ENCODE measurements around the gene AP2A2. TPM values are rescaled to one million over a fixed set of nuclear protein-coding genes. Genes with fewer than 3 reads are reported as not detected.
A peak's percentile ranks its signal among the peaks of the same experiment; 100 is the strongest.
"Not testable (repeated sequence)": the region's sequence is repeated elsewhere in the genome, so short reads cannot be mapped to it uniquely, and the experiment has no call there.

Gene AP2A2
- total RNA-seq, 2 experiments from 2014 or later, result 45.9 to 46.6 TPM

GRCh38 chr11:959027-959426 is 33.4 kb downstream of the AP2A2 start:
- peaks cover 5% of the 10 kb centered on the region for H3K4me1 ChIP-seq (ENCODE audit: insufficient read depth, low read length)
- H3K27ac ChIP-seq (ENCODE audit: low read depth in 1 of 2, low read length in 2 of 2), result no peak overlapping the region
- Mint-ChIP-seq H3K4me1 (ENCODE audit: low read depth) (peaks cover 16% of the 10 kb centered on the region), H3K4me3 (no peak overlapping the region), H3K9me3 (no peaks in the 10 kb centered on the region), H3K27me3 (no peaks in the 10 kb centered on the region), H3K27ac (no peak overlapping the region), H3K36me3 (ENCODE audit: low read depth) (peaks cover 67% of the 10 kb centered on the region)
- POLR2A ChIA-PET, result no interaction called here
- H3K4me3 ChIP-seq (ENCODE audit: low read length), result no peak overlapping the region
- DNase-seq (no peak), ATAC-seq (ENCODE audit: poor library complexity) (no peak)
- H3K27me3 ChIP-seq (ENCODE audit: control insufficient read depth in 1 of 2, insufficient read depth in 2 of 2, low read length in 2 of 2), result no peaks in the 10 kb centered on the region
- H3K9me3 ChIP-seq (ENCODE audit: control insufficient read depth in 1 of 2, insufficient read depth in 1 of 2, low read length in 2 of 2), result no peaks in the 10 kb centered on the region
- CTCF ChIA-PET, result no interaction called here
- intact Hi-C loops (cut with DNase I, micrococcal nuclease), result loop anchor here in 1 of 2 experiments (2.0 kb wide), 1 partner anchor 20 kb away; no protein-coding TSS in a partner anchor
- TF ChIP-seq CTCF (IDR thresholded peaks at IDR 0.05), result no peak
- H3K36me3 ChIP-seq (ENCODE audit: insufficient read depth, low read length), result peaks cover 53% of the 10 kb centered on the region

GRCh38 chr11:959608-960007 is 33.9 kb downstream of the AP2A2 start:
- no peaks in the 10 kb centered on the region for H3K27me3 ChIP-seq (ENCODE audit: control insufficient read depth in 1 of 2, insufficient read depth in 2 of 2, low read length in 2 of 2)
- ATAC-seq (ENCODE audit: poor library complexity) (no peak), DNase-seq (no peak)
- no peak overlapping the region for H3K4me3 ChIP-seq (ENCODE audit: low read length)
- Mint-ChIP-seq H3K9me3 (no peaks in the 10 kb centered on the region), H3K4me3 (no peak overlapping the region), H3K27me3 (no peaks in the 10 kb centered on the region), H3K36me3 (ENCODE audit: low read depth) (peaks cover 66% of the 10 kb centered on the region), H3K27ac (no peak overlapping the region), H3K4me1 (ENCODE audit: low read depth) (peaks cover 13% of the 10 kb centered on the region)
- H3K36me3 ChIP-seq (ENCODE audit: insufficient read depth, low read length), result peaks cover 58% of the 10 kb centered on the region
- H3K9me3 ChIP-seq (ENCODE audit: control insufficient read depth in 1 of 2, insufficient read depth in 1 of 2, low read length in 2 of 2), result no peaks in the 10 kb centered on the region
- no peak for TF ChIP-seq CTCF (IDR thresholded peaks at IDR 0.05)
- ChIA-PET CTCF (no interaction called here), POLR2A (no interaction called here)
- intact Hi-C loops (cut with DNase I, micrococcal nuclease), result loop anchor here in 1 of 2 experiments (2.0 kb wide), 1 partner anchor 19 kb away; no protein-coding TSS in a partner anchor
- H3K27ac ChIP-seq (ENCODE audit: low read depth in 1 of 2, low read length in 2 of 2), result no peak overlapping the region
- H3K4me1 ChIP-seq (ENCODE audit: insufficient read depth, low read length), result peaks cover 5% of the 10 kb centered on the region

- CTCF ChIA-PET; ATAC-seq (ENCODE audit: poor library complexity); POLR2A ChIA-PET; H3K27me3 Mint-ChIP-seq; H3K4me3 Mint-ChIP-seq; intact Hi-C loops (cut with DNase I, micrococcal nuclease); H3K27me3 ChIP-seq (ENCODE audit: control insufficient read depth in 1 of 2, insufficient read depth in 2 of 2, low read length in 2 of 2); H3K4me1 ChIP-seq (ENCODE audit: insufficient read depth, low read length); H3K4me3 ChIP-seq (ENCODE audit: low read length); H3K27ac ChIP-seq (ENCODE audit: low read depth in 1 of 2, low read length in 2 of 2); H3K27ac Mint-ChIP-seq; H3K9me3 ChIP-seq (ENCODE audit: control insufficient read depth in 1 of 2, insufficient read depth in 1 of 2, low read length in 2 of 2); H3K9me3 Mint-ChIP-seq: not testable (repeated sequence)
- H3K36me3 Mint-ChIP-seq (ENCODE audit: low read depth), result peaks cover 62% of the 10 kb centered on the region
- peak in 1 of 14 experiments; percentile 21 for DNase-seq
- peaks cover 14% of the 10 kb centered on the region for H3K4me1 Mint-ChIP-seq (ENCODE audit: low read depth)
- H3K36me3 ChIP-seq (ENCODE audit: insufficient read depth, low read length), result peaks cover 56% of the 10 kb centered on the region
Observed at GRCh38 chr11:961310-961920, 35.7 kb downstream of the AP2A2 start.

GRCh38 chr11:961921-962320 is 36.3 kb downstream of the AP2A2 start:
- no peaks in the 10 kb centered on the region for H3K9me3 ChIP-seq (ENCODE audit: control insufficient read depth in 1 of 2, insufficient read depth in 1 of 2, low read length in 2 of 2)
- Mint-ChIP-seq H3K4me1 (ENCODE audit: low read depth) (peaks cover 14% of the 10 kb centered on the region), H3K27ac (peak overlapping the region; percentile 63), H3K27me3 (no peaks in the 10 kb centered on the region), H3K4me3 (no peak overlapping the region), H3K9me3 (no peaks in the 10 kb centered on the region), H3K36me3 (ENCODE audit: low read depth) (peaks cover 63% of the 10 kb centered on the region)
- peaks cover 52% of the 10 kb centered on the region for H3K36me3 ChIP-seq (ENCODE audit: insufficient read depth, low read length)
- no peaks in the 10 kb centered on the region for H3K27me3 ChIP-seq (ENCODE audit: control insufficient read depth in 1 of 2, insufficient read depth in 2 of 2, low read length in 2 of 2)
- intact Hi-C loops (cut with DNase I, micrococcal nuclease), result no loop called here
- no peak for TF ChIP-seq CTCF (IDR thresholded peaks at IDR 0.05)
- H3K4me3 ChIP-seq (ENCODE audit: low read length), result no peak overlapping the region
- DNase-seq (no peak), ATAC-seq (ENCODE audit: poor library complexity) (no peak)
- no peak overlapping the region for H3K27ac ChIP-seq (ENCODE audit: low read depth in 1 of 2, low read length in 2 of 2)
- CTCF ChIA-PET, result no interaction called here
- H3K4me1 ChIP-seq (ENCODE audit: insufficient read depth, low read length), result peaks cover 7% of the 10 kb centered on the region
- POLR2A ChIA-PET, result no interaction called here

Measured in CD4-positive, alpha-beta T cell (primary cell).